Measurements from ENCODE around the gene KCNQ5.

Gene KCNQ5

GRCh38 chr6:72742001-72742673 lies 120.3 kb downstream of the KCNQ5 start:
- Histone ChIP-seq H3K36me3 (ENCODE audit: control insufficient read depth in 2 of 2, insufficient read depth in 1 of 2, low read length in 2 of 2) (no peaks in the 10 kb centered on the region), H3K4me1 (ENCODE audit: control insufficient read depth, insufficient read depth, low read length) (no peaks in the 10 kb centered on the region), H3K9me3 (ENCODE audit: control insufficient read depth, insufficient read depth, low read depth, low read length) (no peaks in the 10 kb centered on the region), H3K4me3 (ENCODE audit: low read depth, low read length) (no peak overlapping the region), H3K27ac (ENCODE audit: extremely low read depth, low read depth, low read length) (no peak overlapping the region)
- TF ChIP-seq CTCF (tag by site-specific recombination; IDR thresholded peaks at IDR 0.05) (no peak), ZSCAN4 (tag by site-specific recombination; IDR thresholded peaks at IDR 0.05) (no peak), ZNF366 (tag by site-specific recombination; conservative IDR thresholded peaks at IDR 0.05) (no peak), ZNF664 (tag by site-specific recombination; IDR thresholded peaks at IDR 0.05) (no peak), ZNF2 (tag by site-specific recombination; IDR thresholded peaks at IDR 0.05) (no peak), ZNF18 (tag by site-specific recombination; IDR thresholded peaks at IDR 0.05) (no peak), ZNF785 (tag by site-specific recombination; IDR thresholded peaks at IDR 0.05) (no peak), ZNF114 (tag by site-specific recombination; IDR thresholded peaks at IDR 0.05) (no peak), ZNF514 (tag by site-specific recombination; IDR thresholded peaks at IDR 0.05) (no peak), ZNF670 (tag by site-specific recombination; IDR thresholded peaks at IDR 0.05; ENCODE audit: low read depth) (no peak), KLF8 (tag by site-specific recombination; IDR thresholded peaks at IDR 0.05) (no peak), ZNF830 (tag by site-specific recombination; IDR thresholded peaks at IDR 0.05; ENCODE audit: low read depth) (no peak), ZNF394 (tag by site-specific recombination; IDR thresholded peaks at IDR 0.05; ENCODE audit: borderline replicate concordance) (no peak), MYNN (tag by site-specific recombination; IDR thresholded peaks at IDR 0.05; ENCODE audit: borderline replicate concordance) (no peak), ZNF660 (tag by site-specific recombination; IDR thresholded peaks at IDR 0.05) (no peak), ZBTB7A (tag by site-specific recombination; IDR thresholded peaks at IDR 0.05; ENCODE audit: low read depth) (no peak)
- ChIA-PET CTCF (interaction anchor here (0.7 to 1.0 kb wide), 2 partner anchors 82 to 125 kb away, joined by 4 read pairs; no protein-coding TSS in a partner anchor), POLR2A (no interaction called here)

DNA sequence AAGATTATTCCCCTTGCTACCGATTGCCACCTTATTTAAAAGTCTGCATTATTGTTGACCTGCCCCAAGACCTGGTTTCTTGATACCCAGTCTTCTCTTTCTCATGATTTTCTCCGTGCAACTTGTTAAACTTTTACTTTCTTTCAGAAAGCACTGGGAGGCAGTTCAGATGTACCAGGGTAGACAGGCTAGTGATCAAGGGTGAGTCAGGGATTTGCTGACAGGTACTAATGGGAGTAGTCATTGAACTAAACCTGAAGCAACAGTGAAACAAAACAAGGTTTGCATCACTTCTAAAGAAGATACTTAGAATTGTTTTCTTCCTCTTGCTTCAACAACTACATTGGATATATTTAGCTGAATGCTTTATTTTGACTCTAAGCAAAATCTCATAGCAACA lies 124.4 kb downstream of the KCNQ5 start:
- Histone ChIP-seq H3K4me3 (ENCODE audit: low read depth, low read length) (no peak overlapping the region), H3K27ac (ENCODE audit: extremely low read depth, low read depth, low read length) (no peak overlapping the region), H3K4me1 (ENCODE audit: control insufficient read depth, insufficient read depth, low read length) (no peaks in the 10 kb centered on the region), H3K9me3 (ENCODE audit: control insufficient read depth, insufficient read depth, low read depth, low read length) (no peaks in the 10 kb centered on the region), H3K36me3 (ENCODE audit: control insufficient read depth in 2 of 2, insufficient read depth in 1 of 2, low read length in 2 of 2) (no peaks in the 10 kb centered on the region)
- ChIA-PET CTCF (no interaction called here), POLR2A (no interaction called here)
- no peak for TF ChIP-seq ZFP37 (tag by site-specific recombination; IDR thresholded peaks at IDR 0.05)
- no peak for TF ChIP-seq ZSCAN4 (tag by site-specific recombination; IDR thresholded peaks at IDR 0.05)
- no peak for TF ChIP-seq SP7 (tag by site-specific recombination; IDR thresholded peaks at IDR 0.05)
- TF ChIP-seq INSM2 (tag by site-specific recombination; IDR thresholded peaks at IDR 0.05), result no peak
- TF ChIP-seq YY2 (tag by site-specific recombination; IDR thresholded peaks at IDR 0.05), result no peak
- TF ChIP-seq AEBP2 (tag by site-specific recombination; IDR thresholded peaks at IDR 0.05; ENCODE audit: borderline replicate concordance), result no peak
- TF ChIP-seq ZNF248 (tag by site-specific recombination; IDR thresholded peaks at IDR 0.05), result no peak
- TF ChIP-seq ZBTB17 (tag by site-specific recombination; IDR thresholded peaks at IDR 0.05), result no peak
- no peak for TF ChIP-seq SCRT1 (tag by site-specific recombination; IDR thresholded peaks at IDR 0.05; ENCODE audit: borderline replicate concordance)
- TF ChIP-seq ZNF155 (tag by site-specific recombination; IDR thresholded peaks at IDR 0.05), result no peak

Measured in HEK293 (cell line).